ENCODE results near the gene UGT1A8.

- TF ChIP-seq, protein P1, sequence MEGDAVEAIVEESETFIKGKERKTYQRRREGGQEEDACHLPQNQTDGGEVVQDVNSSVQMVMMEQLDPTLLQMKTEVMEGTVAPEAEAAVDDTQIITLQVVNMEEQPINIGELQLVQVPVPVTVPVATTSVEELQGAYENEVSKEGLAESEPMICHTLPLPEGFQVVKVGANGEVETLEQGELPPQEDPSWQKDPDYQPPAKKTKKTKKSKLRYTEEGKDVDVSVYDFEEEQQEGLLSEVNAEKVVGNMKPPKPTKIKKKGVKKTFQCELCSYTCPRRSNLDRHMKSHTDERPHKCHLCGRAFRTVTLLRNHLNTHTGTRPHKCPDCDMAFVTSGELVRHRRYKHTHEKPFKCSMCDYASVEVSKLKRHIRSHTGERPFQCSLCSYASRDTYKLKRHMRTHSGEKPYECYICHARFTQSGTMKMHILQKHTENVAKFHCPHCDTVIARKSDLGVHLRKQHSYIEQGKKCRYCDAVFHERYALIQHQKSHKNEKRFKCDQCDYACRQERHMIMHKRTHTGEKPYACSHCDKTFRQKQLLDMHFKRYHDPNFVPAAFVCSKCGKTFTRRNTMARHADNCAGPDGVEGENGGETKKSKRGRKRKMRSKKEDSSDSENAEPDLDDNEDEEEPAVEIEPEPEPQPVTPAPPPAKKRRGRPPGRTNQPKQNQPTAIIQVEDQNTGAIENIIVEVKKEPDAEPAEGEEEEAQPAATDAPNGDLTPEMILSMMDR (IDR thresholded peaks at IDR 0.05; ENCODE audit: low read length): no peak
- no peak for TF ChIP-seq EZH2 (optimal IDR thresholded peaks at IDR 0.05; ENCODE audit: low read depth, low read length)
- TF ChIP-seq EZH2phosphoT487 (IDR thresholded peaks at IDR 0.05; ENCODE audit: low read length): no peak
Observed at GRCh38 chr2:233674314-233674713, 56.9 kb downstream of the UGT1A8 start.
